Measurements from ENCODE around the gene ADORA1. TPM values are rescaled to one million over a fixed set of nuclear protein-coding genes. Genes with fewer than 3 reads are reported as not detected.

ADORA1 gene
- polyA plus RNA-seq, 4 donors: 1.6 to 6.8 (median 4.4) TPM

GRCh38 chr1:203181586-203182386 is 54.3 kb downstream of the ADORA1 start:
- DNase-seq (ENCODE audit: low read depth in 4 of 4, low spot score in 3 of 4): no peak

DNA sequence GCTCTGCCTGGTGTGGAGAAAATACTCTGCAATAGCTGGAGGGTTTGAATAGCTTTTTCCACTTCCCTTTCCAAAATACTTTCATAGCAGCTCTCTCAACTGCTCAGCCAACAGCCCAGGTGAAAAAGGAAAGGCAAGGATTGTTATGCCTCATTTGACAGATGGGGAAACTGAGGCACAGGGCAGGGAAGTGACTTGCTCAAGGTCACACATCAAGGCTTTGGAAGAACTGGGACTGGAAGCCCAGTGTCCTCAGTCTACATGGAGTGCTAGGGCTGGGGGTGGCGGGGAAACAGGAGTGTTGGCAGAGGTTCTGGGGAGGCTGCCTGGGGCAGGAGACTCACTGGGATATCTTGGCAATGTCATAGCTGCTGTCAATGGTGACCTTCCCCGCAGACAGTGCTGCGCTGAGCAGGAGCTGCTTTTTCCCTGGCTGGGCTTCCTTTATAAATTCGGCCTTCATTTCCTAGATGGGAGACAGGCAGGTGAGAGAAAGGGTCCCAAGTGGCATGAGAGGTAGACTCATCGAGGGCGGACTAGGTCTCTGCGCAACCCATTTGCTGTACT is 54.9 kb downstream of the ADORA1 start:
- no peak for DNase-seq (ENCODE audit: low read depth in 4 of 4, low spot score in 3 of 4)

DNA sequence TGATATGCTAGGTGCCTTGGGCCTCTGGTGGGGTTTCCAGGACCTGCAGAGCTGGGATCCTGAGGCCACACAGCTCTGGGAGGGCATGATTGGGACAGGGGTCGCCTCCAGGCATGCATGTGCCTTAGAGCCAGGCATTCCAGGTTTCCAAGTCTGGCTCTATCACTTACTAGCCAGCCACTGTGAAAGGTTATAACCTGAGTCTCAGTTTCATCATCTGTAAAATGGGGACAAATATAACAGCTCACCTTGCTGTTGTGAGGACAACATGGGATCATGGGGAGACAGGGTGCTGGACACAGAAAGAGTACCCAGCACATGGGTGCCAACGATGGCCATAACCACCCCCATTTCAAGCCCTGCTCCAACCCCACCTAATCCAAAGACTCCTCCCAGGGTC is 56.3 kb downstream of the ADORA1 start:
- DNase-seq (ENCODE audit: low read depth in 4 of 4, low spot score in 3 of 4): no peak

DNA sequence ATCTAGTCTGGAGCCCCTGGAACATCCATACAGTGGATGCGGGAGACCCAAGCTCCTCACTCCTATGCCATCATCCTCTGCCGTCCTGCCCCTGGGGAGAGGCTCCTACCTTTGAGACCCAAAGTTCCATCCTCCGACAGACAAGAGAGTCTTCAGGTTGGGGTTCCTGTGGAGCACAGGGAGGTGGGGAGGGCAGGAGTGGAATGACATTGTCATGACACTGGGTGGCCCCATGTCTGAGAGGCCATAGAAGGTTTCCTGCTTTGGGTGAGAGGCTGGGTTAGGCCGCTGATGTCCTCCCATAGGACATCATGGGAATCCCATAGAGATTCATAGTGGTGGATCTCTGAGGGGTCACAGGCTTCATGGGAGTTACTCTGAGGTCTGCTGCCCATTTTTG is 56.9 kb downstream of the ADORA1 start:
- DNase-seq (ENCODE audit: low read depth in 4 of 4, low spot score in 3 of 4): no peak

DNA sequence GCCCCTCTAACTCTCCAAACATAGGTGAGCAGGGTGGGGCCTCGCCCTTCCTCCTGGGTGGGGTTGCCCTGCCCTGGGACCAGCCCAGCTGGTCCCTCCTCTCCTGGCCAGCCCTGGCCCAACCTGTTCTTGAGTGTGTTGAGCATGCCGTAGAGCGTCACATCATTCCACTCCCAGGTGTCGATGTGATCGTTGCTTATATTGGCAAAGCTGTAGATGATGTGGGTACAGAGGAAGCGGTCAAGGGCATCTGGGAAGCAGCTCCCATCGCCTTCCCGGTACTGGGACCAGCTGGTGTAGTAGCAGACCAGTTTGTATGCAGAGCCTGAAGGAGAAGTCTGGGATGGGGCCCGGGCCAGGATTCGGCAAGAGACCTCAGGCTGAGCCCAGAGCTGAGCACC is 57.5 kb downstream of the ADORA1 start:
- no peak for DNase-seq (ENCODE audit: low read depth in 4 of 4, low spot score in 3 of 4)

DNA sequence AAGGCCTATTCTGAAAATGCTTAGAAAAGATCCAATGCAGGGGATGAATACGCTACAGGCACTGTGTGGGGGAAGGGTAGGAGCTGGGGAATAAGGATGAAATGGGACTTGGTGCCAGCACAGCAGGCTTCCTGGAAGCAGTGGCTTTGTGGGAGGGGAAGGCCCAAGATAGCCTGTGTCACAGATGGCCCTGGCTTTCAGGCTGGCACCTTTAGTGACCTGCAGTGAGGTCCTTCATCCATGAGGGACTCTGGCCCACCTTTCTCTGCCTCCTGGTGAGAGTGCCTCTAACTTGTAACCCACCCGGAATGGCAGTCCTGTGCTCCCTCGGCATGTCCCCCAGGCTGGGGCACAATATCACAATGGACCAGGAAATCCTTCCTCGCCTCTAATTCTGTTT is 58.1 kb downstream of the ADORA1 start:
- no peak for DNase-seq (ENCODE audit: low read depth in 4 of 4, low spot score in 3 of 4)

GRCh38 chr1:203186091-203186445 is 58.5 kb downstream of the ADORA1 start:
- DNase-seq (ENCODE audit: low read depth in 4 of 4, low spot score in 3 of 4): no peak

- DNase-seq (ENCODE audit: low read depth in 4 of 4, low spot score in 3 of 4): no peak
Observed at GRCh38 chr1:203186446-203187303, 59.1 kb downstream of the ADORA1 start, which contains the start of gene CHI3L1. CHI3L1 (minus strand) TSS chr1:203186704; CDS start chr1:203186623, 81 bp downstream.

DNA sequence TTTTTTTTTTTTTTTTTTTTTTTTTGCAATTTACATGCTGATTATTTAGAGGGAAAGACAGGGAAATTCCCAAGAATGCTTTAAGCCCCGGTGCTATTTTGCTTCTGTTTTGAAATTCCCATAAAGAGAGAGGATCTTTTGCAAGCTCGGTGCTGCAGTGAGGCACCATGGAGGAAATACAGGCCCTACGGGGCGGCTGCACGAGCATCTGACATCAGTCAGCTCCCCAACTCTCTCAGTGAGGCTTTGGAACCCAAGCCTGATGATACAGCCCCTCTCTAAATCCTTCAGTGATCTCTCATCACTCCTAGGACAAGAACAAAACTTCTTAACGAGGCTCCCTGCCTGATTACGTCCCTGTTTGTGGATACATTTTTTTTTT is 59.8 kb downstream of the ADORA1 start:
- DNase-seq (ENCODE audit: low read depth in 4 of 4, low spot score in 3 of 4): no peak

GRCh38 chr1:203187689-203188264 is 60.3 kb downstream of the ADORA1 start:
- no peak for DNase-seq (ENCODE audit: low read depth in 4 of 4, low spot score in 3 of 4)

GRCh38 chr1:203188686-203189232 is 61.2 kb downstream of the ADORA1 start:
- no peak for DNase-seq (ENCODE audit: low read depth in 4 of 4, low spot score in 3 of 4)

DNA sequence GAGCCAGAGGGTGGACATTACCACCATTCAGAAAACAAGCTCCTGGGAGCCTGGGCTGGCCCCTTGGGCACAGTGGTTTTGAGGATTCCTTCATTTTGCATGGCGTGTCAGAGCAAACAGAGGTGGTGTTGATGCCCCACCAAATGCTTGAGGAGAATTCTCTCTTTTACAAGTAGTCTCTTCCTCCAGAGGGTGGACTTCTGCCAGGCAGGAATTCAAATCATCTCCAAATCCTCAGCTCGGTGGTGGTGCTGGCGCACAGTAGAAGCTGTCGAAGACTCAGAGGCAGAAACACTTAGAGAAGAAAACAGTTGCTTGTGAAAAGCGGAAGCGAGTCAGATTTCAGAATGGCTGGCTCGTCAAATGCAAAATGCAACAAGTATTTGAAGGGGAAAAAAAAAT is 62.4 kb downstream of the ADORA1 start:
- DNase-seq (ENCODE audit: low read depth in 4 of 4, low spot score in 3 of 4): no peak

DNA sequence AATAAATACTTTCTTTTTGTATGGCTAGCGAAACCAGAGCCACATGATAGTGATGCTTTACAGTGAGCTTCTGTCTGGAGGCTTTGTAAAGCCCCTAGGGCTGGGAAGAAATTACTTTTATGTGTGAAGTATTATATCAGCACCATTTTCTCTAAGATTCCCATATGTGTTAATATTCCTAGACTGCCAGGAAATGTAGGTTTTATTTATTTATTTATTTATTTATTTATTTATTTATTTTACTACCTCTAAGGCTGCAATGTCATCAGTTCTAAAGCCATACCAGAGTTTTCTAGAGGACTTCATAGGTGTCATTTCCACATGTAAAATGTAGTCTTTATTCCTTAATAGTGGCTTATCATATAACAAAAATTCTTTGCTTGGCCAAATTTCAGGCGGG is 63.4 kb downstream of the ADORA1 start:
- no peak for DNase-seq (ENCODE audit: low read depth in 4 of 4, low spot score in 3 of 4)

DNA sequence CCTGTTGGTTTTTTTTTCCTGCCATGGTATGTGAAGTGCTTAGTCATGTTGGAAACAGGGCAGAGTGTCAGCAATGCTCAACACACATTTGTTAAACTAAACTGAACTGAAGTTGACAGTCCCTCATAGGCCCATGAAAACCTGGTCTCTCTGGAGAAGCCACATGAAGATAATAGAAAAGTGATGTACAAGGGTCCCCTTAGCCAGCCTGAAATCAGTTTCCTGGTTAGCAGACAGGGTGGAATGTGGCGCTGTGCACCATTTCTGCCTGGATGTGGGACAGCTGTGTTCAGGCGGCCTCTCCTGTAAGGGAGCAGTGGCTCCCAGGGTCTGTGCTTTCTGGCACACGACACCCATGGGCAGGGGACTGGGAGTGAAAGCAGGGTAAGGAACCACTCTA is 68.8 kb downstream of the ADORA1 start:
- DNase-seq (ENCODE audit: low read depth in 4 of 4, low spot score in 3 of 4): no peak

DNA sequence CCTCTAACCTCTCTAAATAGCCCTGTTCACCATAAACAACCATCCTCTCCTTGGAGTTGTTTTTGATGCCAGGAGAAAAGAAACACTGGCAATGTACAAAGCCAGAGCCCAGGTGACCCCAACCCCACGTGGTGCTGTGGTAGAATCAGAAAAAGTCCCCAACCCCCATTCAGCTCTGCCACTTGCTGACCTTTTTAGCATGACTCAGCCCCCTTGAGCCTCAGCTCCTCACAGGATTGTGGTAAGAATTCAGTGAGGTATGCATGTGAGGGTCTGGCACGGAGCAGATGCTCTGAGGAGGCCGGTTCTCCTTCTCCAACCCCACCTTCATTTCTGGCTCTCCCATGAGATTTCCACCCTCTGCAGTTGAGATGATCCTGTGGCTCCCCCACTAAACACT is 70.1 kb downstream of the ADORA1 start:
- no peak for DNase-seq (ENCODE audit: low read depth in 4 of 4, low spot score in 3 of 4)

DNA sequence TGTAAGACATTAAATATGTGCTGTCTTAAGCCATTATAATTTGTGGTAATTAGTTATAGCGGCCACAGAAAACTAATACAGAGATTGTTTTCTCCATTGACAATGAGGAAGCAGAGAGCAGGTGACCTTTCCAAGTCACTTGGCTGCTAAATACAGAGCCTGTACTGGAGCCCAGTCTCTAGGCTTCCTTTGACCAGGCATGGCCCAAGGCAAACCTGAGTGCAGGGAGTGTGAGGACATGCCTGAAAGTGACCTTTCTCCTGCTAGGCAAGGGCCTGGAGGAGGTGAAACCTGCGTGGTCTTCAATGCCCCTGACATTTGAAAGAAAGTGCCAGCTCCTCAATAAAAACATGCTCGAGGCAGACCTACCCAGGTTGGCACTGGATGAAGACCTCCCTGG is 71.5 kb downstream of the ADORA1 start:
- DNase-seq (ENCODE audit: low read depth in 4 of 4, low spot score in 3 of 4): no peak

DNA sequence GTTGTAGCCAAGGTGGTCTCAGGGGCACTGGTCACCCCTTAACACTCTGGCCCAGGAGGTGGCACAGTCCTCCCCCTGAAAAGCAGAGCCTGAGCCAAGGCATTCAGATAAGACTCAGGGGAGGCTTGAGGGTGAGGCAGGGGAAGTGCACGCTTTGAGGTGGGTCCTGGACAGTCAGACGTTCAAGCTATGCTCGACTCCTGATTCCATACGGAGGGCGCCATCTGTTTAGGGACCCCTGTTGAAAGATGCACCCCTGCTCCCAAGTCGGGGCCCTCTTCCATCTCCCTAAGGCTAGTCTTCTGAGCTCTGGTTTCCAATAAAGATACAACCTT is 71.9 kb downstream of the ADORA1 start:
- no peak for DNase-seq (ENCODE audit: low read depth in 4 of 4, low spot score in 3 of 4)

DNA sequence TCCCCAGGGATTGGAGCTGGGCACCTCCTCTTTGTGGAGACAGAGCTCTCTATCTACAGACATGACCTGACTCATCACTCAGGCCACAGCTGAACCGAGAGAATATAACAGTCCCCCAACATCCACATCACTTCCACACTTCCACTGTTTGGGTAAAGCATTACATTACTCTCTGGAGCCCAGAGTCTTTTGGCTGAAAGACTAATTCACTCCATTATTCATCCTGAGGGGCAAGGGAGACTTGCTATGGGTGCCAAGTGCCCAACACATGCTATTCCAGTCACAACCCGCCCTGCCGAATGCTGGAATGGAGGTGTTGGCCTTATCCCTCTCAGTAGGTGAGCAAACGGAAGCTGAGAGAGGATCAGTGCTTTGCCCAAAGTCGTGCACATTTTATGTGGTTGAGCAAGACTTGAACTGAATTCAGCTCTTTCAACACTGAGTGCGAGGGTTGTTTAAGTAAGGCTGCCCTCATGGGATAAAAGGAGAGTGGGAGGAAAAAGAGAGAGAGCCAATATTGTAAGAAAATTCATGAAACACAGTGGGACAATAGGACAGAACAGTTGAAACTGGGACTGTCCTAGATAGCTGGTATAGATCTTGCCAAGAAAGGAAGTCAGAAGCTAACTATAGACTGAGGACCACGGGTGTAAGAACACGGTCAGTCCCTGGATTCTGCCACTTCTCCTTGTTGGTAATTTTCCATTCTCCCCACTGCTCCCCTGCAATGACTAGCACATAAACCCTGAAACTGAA is 72.5 kb downstream of the ADORA1 start:
- DNase-seq (ENCODE audit: low read depth in 4 of 4, low spot score in 3 of 4): no peak

- DNase-seq (ENCODE audit: low read depth in 4 of 4, low spot score in 3 of 4): no peak
Observed at GRCh38 chr1:203200916-203201315, 73.4 kb downstream of the ADORA1 start.

GRCh38 chr1:203201516-203202205 is 74.1 kb downstream of the ADORA1 start:
- DNase-seq (ENCODE audit: low read depth in 4 of 4, low spot score in 3 of 4): no peak
